LNCAP (cell line): Measurements from ENCODE around the gene ENTREP3.
A peak's percentile ranks its signal among the peaks of the same experiment; 100 is the strongest.

ENCODE experiments used
- TF ChIP-seq, protein P1 (sequence below): fragments of 450-650 bp; IDR thresholded peaks from 2 replicates; pipeline ENCODE4 v1.5.1; 2017; ENCODE audit warnings: mild to moderate bottlenecking

ENTREP3 gene

DNA sequence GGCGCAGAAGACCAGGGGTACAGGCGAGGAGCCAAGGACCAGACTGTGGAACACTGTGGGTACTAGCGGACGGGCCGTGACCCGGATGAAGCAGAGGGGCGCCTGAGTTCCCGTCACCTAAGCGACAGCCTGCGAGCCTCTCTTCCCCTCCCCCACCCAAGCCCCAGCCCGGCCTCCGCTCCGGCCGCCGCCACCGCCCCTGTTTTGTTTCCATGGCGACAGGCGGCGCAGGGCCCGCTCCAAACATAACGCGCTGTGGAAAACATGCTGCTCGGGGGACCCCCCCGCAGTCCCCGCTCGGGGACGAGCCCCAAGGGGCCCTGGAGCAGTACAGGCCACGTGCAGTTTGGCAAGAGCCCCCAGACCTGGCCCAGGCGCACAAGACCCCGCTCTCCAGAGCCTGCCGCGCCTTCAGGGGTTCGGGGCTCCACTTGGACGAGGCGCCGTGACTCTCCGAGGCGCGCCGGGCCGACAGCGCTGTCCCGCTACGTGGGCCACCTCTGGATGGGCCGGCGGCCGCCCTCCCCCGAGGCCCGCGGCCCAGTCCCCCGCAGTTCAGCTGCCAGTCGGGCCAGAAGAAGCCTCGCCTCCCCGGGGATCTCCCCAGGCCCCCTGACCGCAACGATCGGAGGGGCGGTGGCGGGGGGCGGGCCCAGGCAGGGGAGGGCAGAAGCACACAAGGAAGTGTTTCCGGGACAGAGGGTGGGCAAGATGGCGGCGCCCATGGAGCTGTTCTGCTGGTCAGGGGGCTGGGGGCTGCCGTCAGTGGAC is 46.6 kb downstream of the ENTREP3 start, which contains the start of gene MTX1:
Gene MTX1 (plus strand): TSS at position 155 of the 771 bp plus-strand sequence. CDS start 110 bp downstream, at position 265.
- TF ChIP-seq, protein P1, sequence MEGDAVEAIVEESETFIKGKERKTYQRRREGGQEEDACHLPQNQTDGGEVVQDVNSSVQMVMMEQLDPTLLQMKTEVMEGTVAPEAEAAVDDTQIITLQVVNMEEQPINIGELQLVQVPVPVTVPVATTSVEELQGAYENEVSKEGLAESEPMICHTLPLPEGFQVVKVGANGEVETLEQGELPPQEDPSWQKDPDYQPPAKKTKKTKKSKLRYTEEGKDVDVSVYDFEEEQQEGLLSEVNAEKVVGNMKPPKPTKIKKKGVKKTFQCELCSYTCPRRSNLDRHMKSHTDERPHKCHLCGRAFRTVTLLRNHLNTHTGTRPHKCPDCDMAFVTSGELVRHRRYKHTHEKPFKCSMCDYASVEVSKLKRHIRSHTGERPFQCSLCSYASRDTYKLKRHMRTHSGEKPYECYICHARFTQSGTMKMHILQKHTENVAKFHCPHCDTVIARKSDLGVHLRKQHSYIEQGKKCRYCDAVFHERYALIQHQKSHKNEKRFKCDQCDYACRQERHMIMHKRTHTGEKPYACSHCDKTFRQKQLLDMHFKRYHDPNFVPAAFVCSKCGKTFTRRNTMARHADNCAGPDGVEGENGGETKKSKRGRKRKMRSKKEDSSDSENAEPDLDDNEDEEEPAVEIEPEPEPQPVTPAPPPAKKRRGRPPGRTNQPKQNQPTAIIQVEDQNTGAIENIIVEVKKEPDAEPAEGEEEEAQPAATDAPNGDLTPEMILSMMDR = no peak

DNA sequence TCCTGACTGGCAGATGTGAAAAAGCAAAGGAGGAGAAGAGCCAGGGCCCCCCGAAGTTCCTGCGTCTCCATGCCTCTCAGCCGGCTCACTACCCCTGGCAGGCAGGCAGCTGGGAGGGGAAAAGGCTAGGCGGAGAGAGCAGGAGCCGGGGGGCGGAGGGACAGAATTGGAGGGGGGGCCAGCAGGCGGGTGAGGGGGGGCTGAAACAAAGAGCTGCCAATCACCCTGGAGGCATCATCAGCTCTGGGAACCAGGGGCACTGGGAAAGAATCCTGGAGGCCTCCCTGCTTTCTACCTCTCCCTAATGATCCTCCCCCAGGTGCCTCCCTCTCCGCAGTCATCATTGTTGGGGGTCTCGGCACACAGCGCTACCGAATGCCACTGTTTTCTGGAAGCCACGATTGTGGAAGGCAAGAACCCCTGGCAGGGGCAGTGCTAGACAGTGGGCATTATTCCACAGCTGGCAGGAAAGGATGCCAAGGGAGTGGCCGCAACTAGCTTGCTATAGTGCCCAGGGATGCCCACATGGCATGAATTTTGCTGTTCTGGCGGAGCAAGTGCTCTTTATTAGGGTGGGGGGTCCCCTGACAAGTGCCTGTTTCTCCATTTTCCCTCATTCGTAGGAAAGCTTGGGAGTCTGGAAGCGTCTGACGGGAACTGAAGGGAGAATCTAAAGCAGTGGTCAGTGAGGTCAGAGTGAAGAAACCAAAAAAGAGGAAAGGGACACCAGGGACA is 47.3 kb downstream of the ENTREP3 start, which contains the start of gene THBS3:
Gene THBS3 (minus strand): TSS at position 92 of the 735 bp plus-strand sequence. CDS start 21 bp downstream, at position 71.
- TF ChIP-seq, protein P1 = no peak

DNA sequence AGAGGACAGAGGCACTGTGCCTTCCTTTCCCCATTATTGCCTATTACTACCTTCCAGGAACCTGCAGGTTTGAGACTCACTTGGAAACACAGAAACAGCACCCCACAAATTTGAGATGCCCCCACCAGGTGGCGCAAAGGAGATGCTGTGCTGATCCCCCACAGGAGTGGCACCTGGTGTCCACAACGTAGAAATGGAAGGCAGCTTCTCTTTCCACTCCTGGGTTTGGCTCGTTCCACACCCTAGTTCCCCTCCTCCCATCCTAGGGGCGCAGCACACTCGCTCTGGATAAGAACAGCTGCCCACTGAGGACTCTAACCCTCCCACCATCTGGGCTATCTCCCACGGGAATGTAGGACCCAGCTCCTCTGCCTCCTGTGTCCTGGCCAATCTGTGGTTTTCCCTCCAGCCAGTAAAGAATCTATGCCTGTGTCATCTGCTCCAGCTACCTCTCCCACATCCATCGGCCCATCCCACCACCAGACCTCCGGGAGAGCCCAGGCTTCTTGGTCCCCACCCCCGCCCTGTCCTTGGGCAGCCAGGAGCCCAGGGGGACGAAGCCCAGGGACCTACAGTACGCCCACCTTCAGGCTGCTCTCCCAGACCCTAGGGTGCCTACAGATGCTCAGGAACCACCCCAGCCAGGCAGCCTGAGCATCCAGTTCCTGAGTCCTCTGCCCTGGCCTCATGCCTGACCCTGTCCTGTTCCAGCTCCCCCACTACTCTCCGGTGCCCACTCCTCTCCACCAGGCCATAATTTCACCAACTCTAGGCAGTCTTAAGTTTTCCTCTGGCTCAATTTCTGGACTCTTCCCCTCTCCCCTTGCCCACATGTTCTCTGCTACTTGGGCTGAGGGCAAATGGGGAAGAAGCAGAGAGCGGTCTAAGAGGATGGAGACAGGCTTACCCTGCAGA is 48.1 kb downstream of the ENTREP3 start:
- TF ChIP-seq, protein P1 = peak; percentile 88

DNA sequence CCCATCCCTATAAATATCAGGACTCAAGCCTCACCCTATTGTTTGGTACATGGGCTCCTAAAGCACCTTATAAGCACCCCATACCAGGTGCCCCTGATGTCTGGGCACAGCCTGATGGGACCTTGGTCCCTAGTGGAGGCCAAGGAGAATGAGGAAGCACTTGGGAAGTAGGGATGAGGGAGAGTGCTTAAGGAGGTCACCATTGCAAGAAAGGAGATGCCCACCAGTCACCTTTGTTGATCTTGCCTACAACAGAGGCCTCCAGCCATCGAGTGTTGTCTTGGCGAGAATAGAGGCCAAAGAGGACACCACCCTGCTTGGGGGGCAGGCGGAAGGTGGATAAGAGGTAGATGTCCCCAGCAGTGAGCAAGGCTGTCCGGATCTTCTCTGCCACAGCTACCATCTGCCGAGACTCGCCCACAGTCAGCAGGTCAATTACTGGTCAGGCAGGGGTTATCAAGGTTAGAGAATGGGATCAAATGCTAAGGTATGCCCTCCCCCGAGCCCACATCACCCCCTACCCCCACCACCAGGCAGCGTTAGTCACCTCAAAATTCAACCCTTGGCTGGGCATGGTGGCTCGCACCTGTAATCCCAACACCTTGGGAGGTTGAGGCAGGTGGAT is 49.2 kb downstream of the ENTREP3 start:
- TF ChIP-seq, protein P1 = no peak

DNA sequence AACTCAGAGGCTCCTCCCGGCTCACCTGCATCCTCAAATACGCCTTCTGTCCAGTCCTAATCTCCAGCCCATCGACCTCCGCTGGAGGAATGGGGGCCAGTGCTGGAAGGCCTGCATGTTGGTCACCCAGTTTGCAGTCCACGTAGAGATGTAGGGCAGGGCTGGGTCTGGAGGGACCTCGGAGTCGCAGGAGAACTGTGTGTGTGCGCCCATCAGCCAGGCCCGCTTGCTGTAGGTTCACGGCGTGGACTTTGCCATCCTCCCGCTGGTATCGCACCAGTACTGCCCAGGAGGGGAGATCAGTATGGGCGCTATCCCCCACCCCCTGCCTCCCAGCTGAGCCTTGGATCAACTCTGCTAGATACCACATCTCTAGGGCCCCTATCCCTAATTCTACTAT is 50.2 kb downstream of the ENTREP3 start:
- TF ChIP-seq, protein P1 = no peak

DNA sequence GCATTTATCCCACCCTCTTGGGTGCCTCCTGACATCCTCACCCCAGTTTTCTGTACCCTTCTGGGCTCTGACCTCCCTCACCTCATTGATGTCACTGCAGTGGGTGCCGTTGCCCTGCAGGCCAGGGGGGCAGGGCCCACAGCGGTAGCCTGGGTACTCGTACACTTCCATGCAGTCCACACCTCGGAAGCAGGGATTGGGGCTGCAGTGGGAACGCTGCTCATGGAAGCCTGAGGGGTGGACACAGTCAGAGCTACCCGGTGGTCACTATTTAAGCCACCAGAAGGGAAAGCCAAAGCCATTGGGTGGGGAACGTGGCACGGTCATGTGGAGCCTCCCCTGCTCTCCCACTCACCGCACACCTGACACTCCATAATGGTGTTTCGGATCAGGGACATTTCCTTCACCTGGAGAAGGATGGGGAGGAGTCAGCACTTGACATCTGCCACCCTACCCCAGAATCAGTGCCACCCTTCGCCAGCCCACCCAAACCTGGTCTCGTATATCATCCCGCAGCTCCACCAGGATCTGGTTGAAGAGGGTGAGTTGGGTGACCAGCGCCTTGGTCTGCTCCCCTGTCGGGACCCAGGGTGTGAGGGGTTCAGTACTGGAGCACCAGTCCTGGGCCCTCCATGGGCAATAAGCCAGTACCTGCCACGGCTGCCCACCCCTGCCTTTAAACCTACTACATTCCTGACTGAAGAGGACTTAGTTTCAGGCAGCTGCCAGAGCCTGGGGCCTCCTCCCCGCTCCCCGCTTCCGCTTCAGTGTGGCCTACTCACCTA is 52.4 kb downstream of the ENTREP3 start:
- TF ChIP-seq, protein P1 = no peak
